BE2C (cell line): ENCODE measurements around the gene SOX6.
"Not testable (repeated sequence)": the region's sequence is repeated elsewhere in the genome, so short reads cannot be mapped to it uniquely, and the experiment has no call there.

Experiments used
- DNase-seq: peaks from one replicate; pipeline ENCODE4 v3.0.0-alpha.2; 2020
- H3K27me3 ChIP-seq: fragments of 250-450 bp; sonication (Bioruptor Pico); 2 replicates; pipeline ENCODE4 v1.5.1; 2020; ENCODE audit warnings: mild to moderate bottlenecking
- H3K36me3 ChIP-seq: fragments of 250-450 bp; sonication (Bioruptor Pico); 2 replicates; pipeline ENCODE4 v1.5.1; 2020; ENCODE audit warnings: mild to moderate bottlenecking
- H3K4me1 ChIP-seq: fragments of 250-450 bp; sonication (Bioruptor Pico); 2 replicates; pipeline ENCODE4 v1.5.1; 2020
- H3K4me3 ChIP-seq: 2 replicates; pipeline ENCODE4 v1.5.1; 2011; ENCODE audit warnings: low read depth, low read length
- H3K9me3 ChIP-seq: fragments of 250-450 bp; sonication (Bioruptor Pico); 2 replicates; pipeline ENCODE4 v1.5.1; 2020
- CTCF ChIP-seq: IDR thresholded peaks from 2 replicates; pipeline ENCODE4 v1.5.1; 2012; ENCODE audit warnings: mild to moderate bottlenecking, low read depth, low read length

SOX6 gene

GRCh38 chr11:15930442-15931025 is 425.8 kb downstream of the SOX6 start:
- Histone ChIP-seq H3K4me1 (no peaks in the 10 kb centered on the region), H3K27me3 (no peaks in the 10 kb centered on the region), H3K9me3 (no peaks in the 10 kb centered on the region), H3K36me3 (no peaks in the 10 kb centered on the region), H3K4me3 (no peak overlapping the region)
- TF ChIP-seq CTCF: no peak
- no peak for DNase-seq

- Histone ChIP-seq H3K9me3 (no peaks in the 10 kb centered on the region), H3K36me3 (no peaks in the 10 kb centered on the region), H3K27me3 (no peaks in the 10 kb centered on the region), H3K4me3 (no peak overlapping the region), H3K4me1 (no peaks in the 10 kb centered on the region)
- TF ChIP-seq CTCF: no peak
- no peak for DNase-seq
Observed at GRCh38 chr11:15929371-15929901, 426.9 kb downstream of the SOX6 start.

GRCh38 chr11:15927864-15928217 is 428.5 kb downstream of the SOX6 start:
- DNase-seq: no peak
- no peaks in the 10 kb centered on the region for H3K9me3 ChIP-seq
- no peaks in the 10 kb centered on the region for H3K36me3 ChIP-seq
- no peak for TF ChIP-seq CTCF
- no peak overlapping the region for H3K4me3 ChIP-seq
- H3K4me1 ChIP-seq: no peaks in the 10 kb centered on the region
- H3K27me3 ChIP-seq: no peaks in the 10 kb centered on the region

GRCh38 chr11:15927196-15927863 is 429.0 kb downstream of the SOX6 start:
- Histone ChIP-seq H3K4me3 (no peak overlapping the region), H3K9me3 (no peaks in the 10 kb centered on the region), H3K4me1 (no peaks in the 10 kb centered on the region), H3K27me3 (no peaks in the 10 kb centered on the region), H3K36me3 (no peaks in the 10 kb centered on the region)
- TF ChIP-seq CTCF: no peak
- no peak for DNase-seq

GRCh38 chr11:15926071-15926470 is 430.3 kb downstream of the SOX6 start:
- Histone ChIP-seq H3K4me1 (no peaks in the 10 kb centered on the region), H3K4me3 (no peak overlapping the region), H3K27me3 (no peaks in the 10 kb centered on the region), H3K9me3 (no peaks in the 10 kb centered on the region), H3K36me3 (no peaks in the 10 kb centered on the region)
- no peak for DNase-seq
- TF ChIP-seq CTCF: no peak

GRCh38 chr11:15923183-15923582 is 433.2 kb downstream of the SOX6 start:
- no peaks in the 10 kb centered on the region for H3K36me3 ChIP-seq
- no peak overlapping the region for H3K4me3 ChIP-seq
- no peak for DNase-seq
- H3K27me3 ChIP-seq: no peaks in the 10 kb centered on the region
- no peaks in the 10 kb centered on the region for H3K9me3 ChIP-seq
- TF ChIP-seq CTCF: peak; percentile 32; the same call in 1 of the 2 replicates
- no peaks in the 10 kb centered on the region for H3K4me1 ChIP-seq

GRCh38 chr11:15922745-15923144 is 433.6 kb downstream of the SOX6 start:
- DNase-seq, H3K27me3 ChIP-seq, H3K9me3 ChIP-seq, H3K4me3 ChIP-seq, H3K4me1 ChIP-seq, H3K36me3 ChIP-seq: not testable (repeated sequence)
